H4 (cell line): ENCODE data around the gene GNRHR. TPM values are rescaled to one million over a fixed set of nuclear protein-coding genes. Genes with fewer than 3 reads are reported as not detected.
A peak's percentile ranks its signal among the peaks of the same experiment; 100 is the strongest.
"Not testable (repeated sequence)": the region's sequence is repeated elsewhere in the genome, so short reads cannot be mapped to it uniquely, and the experiment has no call there.

ENCODE experiments used
- DNase-seq: peaks from one replicate; pipeline ENCODE4 v3.0.0-alpha.2; 2015; ENCODE audit warnings: low spot score
- total RNA-seq: library from RNA; depleted of rRNA; stranded (reverse); fragments of >200 nt; shearing (Covaris generic); gene quantifications from 2 replicates; pipeline ENCODE4 v1.2.3, GENCODE V29; 2014; rRNA removed

The GNRHR gene
- total RNA-seq = not detected in 2 replicates

DNA sequence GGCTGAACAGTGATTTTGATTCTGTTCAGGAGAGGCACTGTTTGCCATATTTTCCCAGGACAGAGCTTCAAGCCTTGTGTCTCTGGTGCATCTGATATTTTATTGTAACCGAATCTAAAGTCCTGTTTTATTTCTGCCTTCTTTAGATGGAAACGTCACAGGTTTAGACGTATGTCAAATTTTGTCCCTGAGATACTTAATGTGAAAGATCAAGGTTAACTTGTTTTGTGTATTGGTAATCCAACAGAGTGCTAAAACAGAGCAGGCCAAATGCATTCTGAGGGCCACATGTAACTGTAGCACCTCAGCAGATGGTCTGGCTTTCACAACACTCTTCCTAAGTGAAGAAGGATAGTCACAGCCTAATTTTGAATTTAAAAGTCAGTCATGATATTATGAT, at the start of gene GNRHR:
Gene GNRHR, minus strand, starts transcription at position 101 of the 400 bp plus-strand sequence. Its CDS starts 53 bp downstream, at position 48.
- no peak for DNase-seq

DNA sequence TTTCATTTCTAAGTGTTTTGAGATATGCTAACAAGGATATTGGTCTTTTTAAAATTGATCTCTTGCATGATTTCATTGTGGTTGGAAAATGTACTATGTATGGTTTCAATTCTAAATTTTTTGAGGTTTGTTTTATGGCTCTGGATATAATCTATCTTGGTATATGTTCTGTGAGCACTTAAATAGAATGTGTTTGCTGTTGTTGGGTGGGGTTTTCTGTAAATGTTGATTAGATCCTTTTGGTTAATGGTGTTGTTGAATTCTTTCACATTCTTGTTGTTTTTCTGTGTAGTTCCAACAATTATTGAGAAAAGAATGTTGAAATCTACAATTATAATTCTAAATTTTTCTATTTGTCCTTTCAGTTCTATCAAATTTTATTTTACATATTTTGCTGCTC, 42.6 kb upstream of the GNRHR start:
- no peak for DNase-seq

DNA sequence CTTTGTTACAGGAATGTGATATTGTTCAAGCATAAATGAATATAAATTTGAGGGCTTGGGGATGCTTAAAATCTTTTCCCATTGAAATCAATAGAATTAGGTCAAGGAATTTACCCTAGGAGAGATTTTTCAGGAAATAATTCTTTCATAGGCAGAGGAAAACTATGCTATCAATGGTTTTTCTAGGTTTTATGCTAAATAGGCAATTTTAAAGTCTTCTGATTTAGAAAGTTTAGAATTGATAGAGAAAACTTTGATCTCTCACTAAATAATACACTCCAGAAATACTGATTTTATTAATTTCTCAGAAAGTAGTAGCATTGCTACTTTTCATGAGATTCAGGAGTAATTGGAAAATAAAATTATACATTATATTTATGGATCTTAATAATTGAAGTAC, 36.5 kb upstream of the GNRHR start:
- DNase-seq = no peak

- no peak for DNase-seq
Measured at GRCh38 chr4:67787311-67787710, 33.1 kb upstream of the GNRHR start.

- DNase-seq = no peak
Measured at GRCh38 chr4:67785528-67785927, 31.3 kb upstream of the GNRHR start.

DNA sequence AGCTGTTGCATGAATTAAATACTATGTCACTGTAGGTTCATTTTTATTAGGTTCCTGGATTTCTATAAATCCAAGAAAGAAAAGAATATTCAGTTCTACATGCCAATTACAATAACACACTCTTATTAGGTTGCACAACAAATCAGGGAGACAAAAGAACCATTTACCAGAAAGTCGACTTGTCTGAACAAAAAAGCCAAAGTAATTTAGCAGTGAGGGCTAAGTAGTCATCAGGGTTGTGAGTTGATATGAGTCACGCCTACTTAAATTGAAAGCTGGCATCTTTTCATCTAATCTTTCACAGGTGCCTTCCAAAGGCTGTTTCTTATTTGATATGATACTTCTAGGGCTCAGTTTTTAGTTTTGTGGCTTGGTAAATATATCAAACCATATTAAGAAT, 25.4 kb upstream of the GNRHR start:
- no peak for DNase-seq

- no peak for DNase-seq
Measured at GRCh38 chr4:67776746-67777145, 22.6 kb upstream of the GNRHR start.

- DNase-seq = no peak
Measured at GRCh38 chr4:67770422-67770821, 16.2 kb upstream of the GNRHR start.

DNA sequence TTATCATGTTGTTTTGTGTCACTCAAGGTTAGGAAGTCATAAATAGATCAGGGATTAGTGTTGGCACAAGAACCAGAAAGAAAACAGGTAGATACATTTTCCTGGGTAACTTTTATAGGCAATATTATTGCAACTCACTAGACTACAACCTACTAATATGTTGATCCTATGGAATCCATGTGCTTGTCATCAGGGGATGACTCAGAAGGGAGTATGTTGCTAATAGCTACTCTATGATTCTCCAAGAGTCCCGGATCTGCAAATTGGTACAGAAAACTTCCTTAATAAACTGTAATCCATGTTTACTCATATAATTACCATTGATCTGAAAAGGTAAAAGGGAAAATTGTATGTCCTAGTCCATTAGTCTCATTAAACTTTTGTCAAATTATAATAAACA, 11.7 kb upstream of the GNRHR start:
- no peak for DNase-seq

DNA sequence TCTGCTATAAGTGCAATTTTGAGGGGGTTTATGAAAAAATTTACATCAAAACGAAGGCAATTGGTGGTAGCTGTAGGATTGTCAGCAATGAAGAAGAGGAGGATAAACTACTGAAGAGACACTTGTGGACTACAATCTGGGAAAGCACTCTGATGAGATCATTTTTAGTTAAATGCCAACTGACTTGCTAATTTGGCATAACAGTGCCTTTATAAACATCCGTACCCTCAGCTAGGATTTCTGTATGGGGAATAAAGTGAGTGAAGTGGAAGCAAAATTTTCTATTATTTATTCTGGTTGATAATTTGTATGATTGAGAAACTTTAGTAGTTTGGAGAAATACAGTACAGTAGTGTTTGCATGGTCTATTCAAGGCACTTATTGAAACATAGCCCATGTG, 11.2 kb upstream of the GNRHR start:
- no peak for DNase-seq

DNA sequence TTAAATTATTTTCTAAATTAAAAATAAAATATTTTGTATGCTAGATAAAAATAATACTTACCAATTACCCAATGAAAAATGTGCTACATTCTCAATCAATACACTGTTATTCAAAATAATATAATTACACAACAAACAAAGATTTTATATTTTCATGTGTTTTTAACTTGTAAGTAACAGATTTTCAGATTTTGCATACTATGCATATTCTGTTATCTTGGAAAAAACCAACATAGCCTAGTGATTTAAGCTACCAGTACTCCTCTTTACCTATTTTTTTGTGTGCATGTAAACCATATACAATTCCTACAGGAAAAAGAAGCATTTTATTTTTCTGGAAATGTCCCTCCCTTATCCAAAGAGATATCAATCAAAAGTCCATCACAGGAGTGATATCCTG, 10.0 kb upstream of the GNRHR start:
- no peak for DNase-seq

DNA sequence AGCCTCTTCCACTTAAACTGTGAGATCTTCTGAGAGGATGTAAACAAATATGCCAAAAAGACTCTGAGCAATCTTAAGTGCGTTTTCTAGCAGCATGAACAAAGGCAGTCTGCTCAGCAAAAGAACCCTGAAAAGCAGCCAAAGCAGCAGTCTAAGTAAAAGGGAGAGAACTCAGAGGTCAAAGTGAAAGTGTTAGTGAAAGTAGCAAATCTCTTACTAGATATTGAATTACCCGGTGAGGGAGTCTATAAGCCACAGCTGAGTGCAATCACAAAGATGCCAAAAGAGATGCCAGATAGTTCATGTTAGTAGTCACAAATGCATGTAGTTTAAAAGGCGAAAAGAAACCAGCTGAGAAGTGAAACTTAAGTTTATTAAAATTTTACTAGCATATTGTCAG, 7.9 kb upstream of the GNRHR start:
- DNase-seq = peak; percentile 27

GRCh38 chr4:67756991-67757390, 2.8 kb upstream of the GNRHR start:
- not testable (repeated sequence) for DNase-seq

- no peak for DNase-seq
Measured at GRCh38 chr4:67755974-67756373, 1.8 kb upstream of the GNRHR start.

- DNase-seq = peak; percentile 7
Measured at GRCh38 chr4:67751260-67751659, 2.9 kb downstream of the GNRHR start.

DNA sequence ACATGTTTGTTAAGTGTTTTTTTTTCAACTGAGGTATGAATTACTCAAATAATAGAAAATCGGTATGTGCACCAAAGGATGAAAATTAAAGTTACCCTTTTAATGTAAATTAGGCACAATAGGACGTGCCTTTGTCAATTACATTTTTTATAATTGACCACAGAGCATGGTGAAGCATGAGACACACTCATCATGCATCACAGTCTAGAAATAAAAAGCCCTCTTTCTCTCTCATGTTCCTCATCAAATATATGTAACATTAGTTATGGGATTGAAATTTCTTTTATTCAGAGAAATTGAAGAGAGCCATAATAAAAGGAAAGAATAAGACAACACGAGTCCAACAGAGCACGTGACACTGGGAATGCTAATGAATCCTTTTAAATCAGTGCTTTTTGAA, 3.5 kb downstream of the GNRHR start:
- DNase-seq = no peak

GRCh38 chr4:67749286-67749685, 4.9 kb downstream of the GNRHR start:
- DNase-seq = no peak

DNA sequence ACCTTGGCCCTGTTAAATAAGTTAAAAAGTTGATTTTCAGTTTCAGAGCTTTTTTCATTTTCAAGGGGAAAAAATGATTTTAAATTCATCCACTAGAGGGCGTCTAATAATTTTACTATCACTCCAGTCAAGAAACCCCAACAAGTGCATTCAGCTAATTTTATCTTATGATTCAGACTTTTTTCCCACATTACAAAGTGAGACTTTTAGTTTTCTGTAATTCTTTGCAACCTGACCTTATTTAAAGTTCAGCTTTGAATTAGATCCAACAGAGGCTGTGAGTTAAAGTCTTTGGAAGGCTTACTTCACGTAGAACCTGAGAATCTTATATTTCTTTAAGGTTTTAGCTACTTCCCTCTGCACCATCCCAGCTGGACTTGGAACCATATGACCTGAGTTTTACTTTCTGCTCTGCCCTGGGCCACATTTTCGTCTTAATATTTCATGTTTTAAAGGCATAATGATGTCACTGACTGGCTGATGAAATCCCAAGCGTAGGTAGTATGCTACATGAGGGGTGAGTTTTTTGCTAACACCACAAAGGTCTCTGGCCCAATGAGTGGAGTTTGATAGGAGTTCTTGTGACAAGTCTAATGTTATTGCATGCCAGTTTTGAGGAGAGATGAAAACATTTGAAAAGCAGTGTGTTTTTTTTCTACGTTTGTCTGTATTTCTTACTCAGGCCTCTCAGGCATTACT, 7.2 kb downstream of the GNRHR start:
- DNase-seq = no peak

GRCh38 chr4:67744561-67745283, 9.5 kb downstream of the GNRHR start:
- DNase-seq = no peak

GRCh38 chr4:67743194-67743593, 11.0 kb downstream of the GNRHR start:
- DNase-seq = no peak

DNA sequence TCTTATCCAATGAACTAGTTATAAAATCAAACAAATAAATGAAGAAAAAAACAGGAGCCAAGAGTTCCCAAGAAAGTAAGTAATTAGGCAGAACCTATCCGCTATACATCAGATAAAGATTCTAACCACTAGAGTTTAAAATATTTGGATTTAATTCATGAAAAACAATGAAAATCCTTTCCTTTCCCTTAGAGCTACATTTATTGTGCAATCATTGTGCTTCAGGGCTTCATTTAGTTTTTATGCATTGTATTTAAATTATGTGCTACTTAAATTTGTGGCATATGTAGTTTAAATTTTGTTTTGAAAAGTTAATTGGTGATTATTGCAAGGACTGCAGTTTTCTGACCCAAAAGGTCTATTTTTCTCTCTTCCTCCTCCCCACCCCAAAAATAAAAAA, 17.9 kb downstream of the GNRHR start:
- no peak for DNase-seq

GRCh38 chr4:67735325-67735724, 18.9 kb downstream of the GNRHR start:
- DNase-seq = no peak

- DNase-seq = not testable (repeated sequence)
Measured at GRCh38 chr4:67730511-67730910, 23.7 kb downstream of the GNRHR start.
